ENCODE measurements around the gene GNA12. TPM values are rescaled to one million over a fixed set of nuclear protein-coding genes. Genes with fewer than 3 reads are reported as not detected.

GNA12 gene
- total and polyA plus RNA-seq, 10 of the 15 experiments (the other 5 are each of a cell fraction or from before 2014, with no cell fraction given): 1.9 to 51.8 (median 12.6) TPM

DNA sequence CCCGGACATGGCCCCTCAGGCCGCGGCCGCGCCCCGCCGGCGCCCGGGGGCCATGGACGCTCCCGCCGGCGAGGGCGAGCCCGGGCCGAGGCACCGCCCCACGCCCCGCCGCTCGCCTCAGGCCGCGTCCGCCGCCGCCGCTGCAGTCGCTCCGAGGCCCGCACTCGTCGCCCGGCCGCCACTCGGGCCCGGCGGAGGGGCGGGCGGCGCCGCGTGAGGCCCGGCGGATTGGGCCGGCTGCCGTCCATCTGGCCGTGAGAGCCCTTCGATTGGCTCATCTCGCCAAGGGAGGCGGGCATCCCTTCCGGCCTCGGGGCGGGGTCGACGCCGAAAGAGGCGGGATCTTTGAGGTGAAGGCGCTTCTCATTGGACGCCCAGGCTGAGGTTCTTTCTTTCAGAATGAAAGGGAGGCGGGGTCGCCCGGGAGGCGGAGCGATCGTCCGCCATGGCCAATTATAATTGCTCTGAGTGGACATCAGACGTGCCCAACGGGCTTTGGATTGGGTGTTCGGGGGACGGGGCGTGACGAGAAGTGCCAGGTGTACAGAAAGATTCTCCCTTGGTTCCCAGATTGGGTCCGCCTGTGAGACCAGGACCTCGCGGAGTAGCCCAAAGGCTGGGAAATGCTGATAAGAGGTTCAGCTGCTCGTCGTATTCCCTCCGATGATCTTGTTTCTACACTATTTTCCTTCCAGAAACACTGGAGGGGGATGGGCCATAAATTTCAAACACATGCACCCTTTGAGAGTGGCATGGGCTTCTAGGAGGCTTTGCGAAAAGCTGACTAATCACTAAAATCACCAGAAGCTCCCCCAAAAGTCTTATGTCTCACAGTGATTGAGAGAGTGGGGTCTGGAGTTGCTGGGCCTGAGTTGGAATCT lies at the start of gene GNA12 (continued):
- TF ChIP-seq, protein P1, sequence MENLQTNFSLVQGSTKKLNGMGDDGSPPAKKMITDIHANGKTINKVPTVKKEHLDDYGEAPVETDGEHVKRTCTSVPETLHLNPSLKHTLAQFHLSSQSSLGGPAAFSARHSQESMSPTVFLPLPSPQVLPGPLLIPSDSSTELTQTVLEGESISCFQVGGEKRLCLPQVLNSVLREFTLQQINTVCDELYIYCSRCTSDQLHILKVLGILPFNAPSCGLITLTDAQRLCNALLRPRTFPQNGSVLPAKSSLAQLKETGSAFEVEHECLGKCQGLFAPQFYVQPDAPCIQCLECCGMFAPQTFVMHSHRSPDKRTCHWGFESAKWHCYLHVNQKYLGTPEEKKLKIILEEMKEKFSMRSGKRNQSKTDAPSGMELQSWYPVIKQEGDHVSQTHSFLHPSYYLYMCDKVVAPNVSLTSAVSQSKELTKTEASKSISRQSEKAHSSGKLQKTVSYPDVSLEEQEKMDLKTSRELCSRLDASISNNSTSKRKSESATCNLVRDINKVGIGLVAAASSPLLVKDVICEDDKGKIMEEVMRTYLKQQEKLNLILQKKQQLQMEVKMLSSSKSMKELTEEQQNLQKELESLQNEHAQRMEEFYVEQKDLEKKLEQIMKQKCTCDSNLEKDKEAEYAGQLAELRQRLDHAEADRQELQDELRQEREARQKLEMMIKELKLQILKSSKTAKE (IDR thresholded peaks at IDR 0.05; ENCODE audit: low read depth, poor library complexity, severe bottlenecking): no peak
- TF ChIP-seq GATAD2B (conservative IDR thresholded peaks at IDR 0.05; ENCODE audit: low read depth) (no peak), ZNF274 (IDR thresholded peaks at IDR 0.05; ENCODE audit: insufficient read depth, insufficient read length) (no peak), ESRRA (IDR thresholded peaks at IDR 0.05; ENCODE audit: low read length) (no peak), BCL11A (IDR thresholded peaks at IDR 0.05; ENCODE audit: low read depth, low read length) (no peak), STAT3 (IDR thresholded peaks at IDR 0.05; ENCODE audit: low read depth, low read length) (no peak), NR2F1 (conservative IDR thresholded peaks at IDR 0.05) (no peak), CREM (IDR thresholded peaks at IDR 0.05; ENCODE audit: low read depth) (peak; percentile 52), IKZF1 (conservative IDR thresholded peaks at IDR 0.05) (0 out of 2 replicates have a peak, but pooled peaks have one; percentile 1), IKZF2 (IDR thresholded peaks at IDR 0.05) (no peak), SMAD1 (IDR thresholded peaks at IDR 0.05; ENCODE audit: low read depth, partially characterized antibody) (no peak)
- TF ChIP-seq, protein P2, sequence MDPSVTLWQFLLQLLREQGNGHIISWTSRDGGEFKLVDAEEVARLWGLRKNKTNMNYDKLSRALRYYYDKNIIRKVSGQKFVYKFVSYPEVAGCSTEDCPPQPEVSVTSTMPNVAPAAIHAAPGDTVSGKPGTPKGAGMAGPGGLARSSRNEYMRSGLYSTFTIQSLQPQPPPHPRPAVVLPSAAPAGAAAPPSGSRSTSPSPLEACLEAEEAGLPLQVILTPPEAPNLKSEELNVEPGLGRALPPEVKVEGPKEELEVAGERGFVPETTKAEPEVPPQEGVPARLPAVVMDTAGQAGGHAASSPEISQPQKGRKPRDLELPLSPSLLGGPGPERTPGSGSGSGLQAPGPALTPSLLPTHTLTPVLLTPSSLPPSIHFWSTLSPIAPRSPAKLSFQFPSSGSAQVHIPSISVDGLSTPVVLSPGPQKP (IDR thresholded peaks at IDR 0.05; ENCODE audit: low read depth, low read length): peak; percentile 31; the same call in 1 of the 2 replicates
- TF ChIP-seq, protein P3, sequence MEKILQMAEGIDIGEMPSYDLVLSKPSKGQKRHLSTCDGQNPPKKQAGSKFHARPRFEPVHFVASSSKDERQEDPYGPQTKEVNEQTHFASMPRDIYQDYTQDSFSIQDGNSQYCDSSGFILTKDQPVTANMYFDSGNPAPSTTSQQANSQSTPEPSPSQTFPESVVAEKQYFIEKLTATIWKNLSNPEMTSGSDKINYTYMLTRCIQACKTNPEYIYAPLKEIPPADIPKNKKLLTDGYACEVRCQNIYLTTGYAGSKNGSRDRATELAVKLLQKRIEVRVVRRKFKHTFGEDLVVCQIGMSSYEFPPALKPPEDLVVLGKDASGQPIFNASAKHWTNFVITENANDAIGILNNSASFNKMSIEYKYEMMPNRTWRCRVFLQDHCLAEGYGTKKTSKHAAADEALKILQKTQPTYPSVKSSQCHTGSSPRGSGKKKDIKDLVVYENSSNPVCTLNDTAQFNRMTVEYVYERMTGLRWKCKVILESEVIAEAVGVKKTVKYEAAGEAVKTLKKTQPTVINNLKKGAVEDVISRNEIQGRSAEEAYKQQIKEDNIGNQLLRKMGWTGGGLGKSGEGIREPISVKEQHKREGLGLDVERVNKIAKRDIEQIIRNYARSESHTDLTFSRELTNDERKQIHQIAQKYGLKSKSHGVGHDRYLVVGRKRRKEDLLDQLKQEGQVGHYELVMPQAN (conservative IDR thresholded peaks at IDR 0.05): 0 out of 2 replicates have a peak, but pooled peaks have one; percentile 15
- TF ChIP-seq, protein P4, sequence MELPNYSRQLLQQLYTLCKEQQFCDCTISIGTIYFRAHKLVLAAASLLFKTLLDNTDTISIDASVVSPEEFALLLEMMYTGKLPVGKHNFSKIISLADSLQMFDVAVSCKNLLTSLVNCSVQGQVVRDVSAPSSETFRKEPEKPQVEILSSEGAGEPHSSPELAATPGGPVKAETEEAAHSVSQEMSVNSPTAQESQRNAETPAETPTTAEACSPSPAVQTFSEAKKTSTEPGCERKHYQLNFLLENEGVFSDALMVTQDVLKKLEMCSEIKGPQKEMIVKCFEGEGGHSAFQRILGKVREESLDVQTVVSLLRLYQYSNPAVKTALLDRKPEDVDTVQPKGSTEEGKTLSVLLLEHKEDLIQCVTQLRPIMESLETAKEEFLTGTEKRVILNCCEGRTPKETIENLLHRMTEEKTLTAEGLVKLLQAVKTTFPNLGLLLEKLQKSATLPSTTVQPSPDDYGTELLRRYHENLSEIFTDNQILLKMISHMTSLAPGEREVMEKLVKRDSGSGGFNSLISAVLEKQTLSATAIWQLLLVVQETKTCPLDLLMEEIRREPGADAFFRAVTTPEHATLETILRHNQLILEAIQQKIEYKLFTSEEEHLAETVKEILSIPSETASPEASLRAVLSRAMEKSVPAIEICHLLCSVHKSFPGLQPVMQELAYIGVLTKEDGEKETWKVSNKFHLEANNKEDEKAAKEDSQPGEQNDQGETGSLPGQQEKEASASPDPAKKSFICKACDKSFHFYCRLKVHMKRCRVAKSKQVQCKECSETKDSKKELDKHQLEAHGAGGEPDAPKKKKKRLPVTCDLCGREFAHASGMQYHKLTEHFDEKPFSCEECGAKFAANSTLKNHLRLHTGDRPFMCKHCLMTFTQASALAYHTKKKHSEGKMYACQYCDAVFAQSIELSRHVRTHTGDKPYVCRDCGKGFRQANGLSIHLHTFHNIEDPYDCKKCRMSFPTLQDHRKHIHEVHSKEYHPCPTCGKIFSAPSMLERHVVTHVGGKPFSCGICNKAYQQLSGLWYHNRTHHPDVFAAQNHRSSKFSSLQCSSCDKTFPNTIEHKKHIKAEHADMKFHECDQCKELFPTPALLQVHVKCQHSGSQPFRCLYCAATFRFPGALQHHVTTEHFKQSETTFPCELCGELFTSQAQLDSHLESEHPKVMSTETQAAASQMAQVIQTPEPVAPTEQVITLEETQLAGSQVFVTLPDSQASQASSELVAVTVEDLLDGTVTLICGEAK (IDR thresholded peaks at IDR 0.05; ENCODE audit: borderline replicate concordance): no peak; the same call in 1 of the 2 replicates
- TF ChIP-seq, protein P5, sequence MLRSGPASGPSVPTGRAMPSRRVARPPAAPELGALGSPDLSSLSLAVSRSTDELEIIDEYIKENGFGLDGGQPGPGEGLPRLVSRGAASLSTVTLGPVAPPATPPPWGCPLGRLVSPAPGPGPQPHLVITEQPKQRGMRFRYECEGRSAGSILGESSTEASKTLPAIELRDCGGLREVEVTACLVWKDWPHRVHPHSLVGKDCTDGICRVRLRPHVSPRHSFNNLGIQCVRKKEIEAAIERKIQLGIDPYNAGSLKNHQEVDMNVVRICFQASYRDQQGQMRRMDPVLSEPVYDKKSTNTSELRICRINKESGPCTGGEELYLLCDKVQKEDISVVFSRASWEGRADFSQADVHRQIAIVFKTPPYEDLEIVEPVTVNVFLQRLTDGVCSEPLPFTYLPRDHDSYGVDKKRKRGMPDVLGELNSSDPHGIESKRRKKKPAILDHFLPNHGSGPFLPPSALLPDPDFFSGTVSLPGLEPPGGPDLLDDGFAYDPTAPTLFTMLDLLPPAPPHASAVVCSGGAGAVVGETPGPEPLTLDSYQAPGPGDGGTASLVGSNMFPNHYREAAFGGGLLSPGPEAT (IDR thresholded peaks at IDR 0.05; ENCODE audit: low read depth): 0 out of 2 replicates have a peak, but pooled peaks have one; percentile 26
